Measurements from ENCODE around the gene TACC3. TPM values are rescaled to one million over a fixed set of nuclear protein-coding genes. Genes with fewer than 3 reads are reported as not detected.
"Not testable (repeated sequence)": the region's sequence is repeated elsewhere in the genome, so short reads cannot be mapped to it uniquely, and the experiment has no call there.

TACC3 gene
- total RNA-seq, 4 donors from 2014 or later: 5.9 to 175 (median 23.1) TPM

GRCh38 chr4:1695913-1696312 lies 25.4 kb upstream of the TACC3 start:
- intact Hi-C loops (cut with DNase I; ENCODE audit: low total_unique reads) (loop anchor here (2.0 kb wide), 1 partner anchor 33 kb away; no protein-coding TSS in a partner anchor), in situ Hi-C loops (cut with MboI; ENCODE audit: low pct_ligation_motif_present in 1 of 4, low pct_unique_long_range_greater_than_20kb in 1 of 4, low sequenced_read_pairs in 3 of 4) (no loop called here)
- Histone ChIP-seq H3K36me3 (peaks cover 0 to 57% (median 24%) of the 10 kb centered on the region in 4 donors), H3K4me3 (no peak overlapping the region), H3K27me3 (no peaks in the 10 kb centered on the region), H3K9me3 (no peaks in the 10 kb centered on the region), H3K27ac (no peak overlapping the region), H3K4me1 (no peaks in the 10 kb centered on the region)
- no peak for DNase-seq
- 60 to 79% methylated on average over 4 to 5 of the region's 5 CpGs for WGBS, 2 donors (ENCODE audit: low coverage in 1 of 2)
- TF ChIP-seq CTCF (IDR thresholded peaks at IDR 0.05) (no peak), POLR2A (IDR thresholded peaks at IDR 0.05) (no peak), EP300 (IDR thresholded peaks at IDR 0.05; ENCODE audit: low read depth) (no peak), POLR2AphosphoS5 (IDR thresholded peaks at IDR 0.05) (no peak)

DNA sequence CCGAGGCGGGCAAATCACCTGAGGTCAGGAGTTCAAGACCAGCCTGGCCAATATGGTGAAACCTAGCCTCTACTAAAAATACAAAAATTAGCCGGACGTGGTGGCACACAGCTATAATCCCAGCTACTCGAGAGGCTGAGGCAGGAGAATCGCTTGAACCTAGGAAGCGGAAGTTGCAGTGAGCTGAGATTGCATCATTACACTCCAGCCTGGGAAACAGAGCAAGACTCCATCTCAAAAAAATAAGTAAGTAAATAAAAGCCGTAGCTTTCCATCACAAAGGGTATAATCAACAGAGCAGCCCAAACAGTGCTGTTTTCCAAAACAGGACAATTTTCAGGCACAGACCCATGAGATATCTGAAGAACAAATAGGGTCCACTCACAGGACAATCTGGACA lies 19.6 kb upstream of the TACC3 start:
- peaks cover 0 to 33% (median 15%) of the 10 kb centered on the region in 4 donors for H3K36me3 ChIP-seq

DNA sequence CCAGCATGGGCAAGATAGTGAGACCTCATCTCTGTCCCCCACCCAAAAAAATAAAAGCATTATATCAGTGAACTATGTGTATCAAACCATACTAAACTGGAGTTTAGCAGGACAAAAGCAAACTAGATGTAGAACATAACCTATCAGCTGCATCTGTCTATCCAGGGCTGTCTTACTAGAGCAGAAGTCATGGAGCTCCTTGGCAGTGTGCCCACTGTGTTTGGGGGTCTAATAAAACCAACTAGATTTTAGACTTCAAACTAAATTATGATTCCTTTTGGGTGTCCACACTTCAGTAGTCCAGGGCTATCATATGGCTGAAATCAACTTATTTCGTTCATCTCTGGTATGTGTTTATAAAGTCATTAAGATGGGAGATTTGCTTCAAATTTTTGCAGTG lies 17.5 kb upstream of the TACC3 start:
- no peaks in the 10 kb centered on the region for H3K27me3 ChIP-seq
- WGBS, 2 donors (ENCODE audit: low coverage in 1 of 2): 76 to 83% methylated on average over 1 of the region's 1 CpG
- H3K9me3 ChIP-seq: no peaks in the 10 kb centered on the region
- H3K27ac ChIP-seq: no peak overlapping the region
- no peak overlapping the region for H3K4me3 ChIP-seq
- no peak for DNase-seq
- peaks cover 0 to 17% (median 5%) of the 10 kb centered on the region in 4 donors for H3K36me3 ChIP-seq
- no peak for TF ChIP-seq CTCF (IDR thresholded peaks at IDR 0.05)
- no peaks in the 10 kb centered on the region for H3K4me1 ChIP-seq
- intact Hi-C loops (cut with DNase I; ENCODE audit: low total_unique reads) (no loop called here), in situ Hi-C loops (cut with MboI; ENCODE audit: low pct_ligation_motif_present in 1 of 4, low pct_unique_long_range_greater_than_20kb in 1 of 4, low sequenced_read_pairs in 3 of 4) (no loop called here)

More for the DNA sequence above, 19.6 kb upstream of the TACC3 start:
- H3K27me3 ChIP-seq; DNase-seq; intact Hi-C loops (cut with DNase I; ENCODE audit: low total_unique reads); H3K4me1 ChIP-seq; H3K27ac ChIP-seq; in situ Hi-C loops (cut with MboI; ENCODE audit: low pct_ligation_motif_present in 1 of 4, low pct_unique_long_range_greater_than_20kb in 1 of 4, low sequenced_read_pairs in 3 of 4); H3K4me3 ChIP-seq; H3K9me3 ChIP-seq: not testable (repeated sequence)
- 61 to 91% methylated on average over 2 to 8 of the region's 8 CpGs for WGBS, 2 donors (ENCODE audit: low coverage in 1 of 2)

DNA sequence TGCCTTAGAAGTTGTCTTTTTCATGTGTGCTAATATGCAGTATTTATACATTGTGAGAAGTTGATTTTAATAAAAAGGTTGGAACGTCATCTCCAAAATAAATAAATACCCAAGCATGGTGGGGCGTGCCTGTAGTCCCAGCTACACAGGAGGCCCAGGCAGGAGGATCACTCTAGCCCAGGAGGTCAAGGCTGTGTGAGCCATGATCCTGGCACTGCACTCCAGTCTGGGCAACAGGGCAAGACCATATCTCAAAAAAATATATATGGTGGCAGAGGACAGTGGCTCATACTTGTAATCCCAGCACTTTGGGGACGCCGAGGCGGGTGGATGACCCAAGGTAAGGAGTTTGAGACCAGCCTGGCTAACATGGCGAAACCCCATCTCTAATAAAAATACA lies 15.6 kb upstream of the TACC3 start:
- in situ Hi-C loops (cut with MboI; ENCODE audit: low pct_ligation_motif_present in 1 of 4, low pct_unique_long_range_greater_than_20kb in 1 of 4, low sequenced_read_pairs in 3 of 4): no loop called here
- Histone ChIP-seq H3K36me3 (peaks cover 0 to 8% (median 0%) of the 10 kb centered on the region in 4 donors), H3K4me3 (no peak overlapping the region), H3K9me3 (no peaks in the 10 kb centered on the region), H3K27ac (no peak overlapping the region), H3K27me3 (no peaks in the 10 kb centered on the region), H3K4me1 (peaks cover 5 to 11% (median 9%) of the 10 kb centered on the region in 4 donors)
- no peak for DNase-seq
- intact Hi-C loops (cut with DNase I; ENCODE audit: low total_unique reads): no loop called here
- WGBS, 2 donors (ENCODE audit: low coverage in 1 of 2): 83 to 96% methylated on average over 1 to 6 of the region's 6 CpGs
- no peak for TF ChIP-seq POLR2AphosphoS5 (IDR thresholded peaks at IDR 0.05)
- no peak for TF ChIP-seq EP300 (IDR thresholded peaks at IDR 0.05; ENCODE audit: low read depth)
- no peak for TF ChIP-seq CTCF (IDR thresholded peaks at IDR 0.05)
- no peak for TF ChIP-seq POLR2A (IDR thresholded peaks at IDR 0.05)

DNA sequence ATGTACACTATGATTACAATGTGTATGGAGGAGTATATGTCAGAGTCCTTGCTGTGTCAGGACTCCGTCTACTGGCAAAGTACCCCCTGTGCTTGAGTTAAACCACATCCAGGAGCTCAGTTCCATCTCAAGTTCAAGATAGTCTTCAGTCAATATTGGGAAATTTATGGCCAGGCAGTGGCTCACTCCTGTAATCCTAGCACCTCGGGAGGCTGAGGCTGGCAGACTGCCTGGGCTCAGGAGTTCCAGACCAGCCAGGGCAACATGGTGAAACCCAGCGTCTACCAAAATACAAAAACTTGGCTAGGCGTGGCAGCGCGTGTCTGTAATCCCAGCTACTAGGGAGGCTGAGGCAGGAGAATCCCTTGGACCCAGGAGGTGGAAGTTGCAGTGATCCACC lies 15.0 kb upstream of the TACC3 start:
- Histone ChIP-seq H3K4me3 (no peak overlapping the region), H3K9me3 (no peaks in the 10 kb centered on the region), H3K36me3 (peaks cover 0 to 8% (median 0%) of the 10 kb centered on the region in 4 donors), H3K4me1 (peaks cover 6 to 17% (median 15%) of the 10 kb centered on the region in 4 donors), H3K27me3 (no peaks in the 10 kb centered on the region), H3K27ac (no peak overlapping the region)
- WGBS, 2 donors (ENCODE audit: low coverage in 1 of 2): 93% methylated on average over 6 of the region's 6 CpGs; no CpG with 5 or more reads in 1 of the 2 donors
- intact Hi-C loops (cut with DNase I; ENCODE audit: low total_unique reads) (no loop called here), in situ Hi-C loops (cut with MboI; ENCODE audit: low pct_ligation_motif_present in 1 of 4, low pct_unique_long_range_greater_than_20kb in 1 of 4, low sequenced_read_pairs in 3 of 4) (no loop called here)
- no peak for DNase-seq
- TF ChIP-seq CTCF (IDR thresholded peaks at IDR 0.05): no peak
- no peak for TF ChIP-seq EP300 (IDR thresholded peaks at IDR 0.05; ENCODE audit: low read depth)
- no peak for TF ChIP-seq POLR2A (IDR thresholded peaks at IDR 0.05)
- no peak for TF ChIP-seq POLR2AphosphoS5 (IDR thresholded peaks at IDR 0.05)
